Measurements from ENCODE around the gene DNAH17. TPM values are rescaled to one million over a fixed set of nuclear protein-coding genes. Genes with fewer than 3 reads are reported as not detected.
"Not testable (repeated sequence)": the region's sequence is repeated elsewhere in the genome, so short reads cannot be mapped to it uniquely, and the experiment has no call there.

The DNAH17 gene
- total RNA-seq, 1 donor: not detected

GRCh38 chr17:78506454-78507309, 70.5 kb downstream of the DNAH17 start:
- TF ChIP-seq CTCF (IDR thresholded peaks at IDR 0.05; ENCODE audit: insufficient read depth, low read depth, low read length): no peak
- no peak overlapping the region for H3K4me3 ChIP-seq (ENCODE audit: low read depth, low read length)
- no peak for DNase-seq (ENCODE audit: low read depth)

GRCh38 chr17:78504156-78504925, 72.9 kb downstream of the DNAH17 start:
- H3K4me3 ChIP-seq (ENCODE audit: low read depth, low read length): no peak overlapping the region
- DNase-seq (ENCODE audit: low read depth): no peak
- no peak for TF ChIP-seq CTCF (IDR thresholded peaks at IDR 0.05; ENCODE audit: insufficient read depth, low read depth, low read length)

GRCh38 chr17:78503388-78503787, 73.8 kb downstream of the DNAH17 start:
- DNase-seq (ENCODE audit: low read depth); H3K4me3 ChIP-seq (ENCODE audit: low read depth, low read length): not testable (repeated sequence)

GRCh38 chr17:78502611-78503148, 74.5 kb downstream of the DNAH17 start:
- no peak for TF ChIP-seq CTCF (IDR thresholded peaks at IDR 0.05; ENCODE audit: insufficient read depth, low read depth, low read length)
- DNase-seq (ENCODE audit: low read depth): no peak
- H3K4me3 ChIP-seq (ENCODE audit: low read depth, low read length): no peak overlapping the region

GRCh38 chr17:78501241-78502036, 75.8 kb downstream of the DNAH17 start:
- DNase-seq (ENCODE audit: low read depth): no peak
- H3K4me3 ChIP-seq (ENCODE audit: low read depth, low read length): no peak overlapping the region
- no peak for TF ChIP-seq CTCF (IDR thresholded peaks at IDR 0.05; ENCODE audit: insufficient read depth, low read depth, low read length)

GRCh38 chr17:78500806-78501205, 76.4 kb downstream of the DNAH17 start:
- no peak for TF ChIP-seq CTCF (IDR thresholded peaks at IDR 0.05; ENCODE audit: insufficient read depth, low read depth, low read length)
- H3K4me3 ChIP-seq (ENCODE audit: low read depth, low read length): no peak overlapping the region
- DNase-seq (ENCODE audit: low read depth): no peak

Data from fibroblast of villous mesenchyme (primary cell).